ENCODE measurements around the gene NCKAP5.

DNA sequence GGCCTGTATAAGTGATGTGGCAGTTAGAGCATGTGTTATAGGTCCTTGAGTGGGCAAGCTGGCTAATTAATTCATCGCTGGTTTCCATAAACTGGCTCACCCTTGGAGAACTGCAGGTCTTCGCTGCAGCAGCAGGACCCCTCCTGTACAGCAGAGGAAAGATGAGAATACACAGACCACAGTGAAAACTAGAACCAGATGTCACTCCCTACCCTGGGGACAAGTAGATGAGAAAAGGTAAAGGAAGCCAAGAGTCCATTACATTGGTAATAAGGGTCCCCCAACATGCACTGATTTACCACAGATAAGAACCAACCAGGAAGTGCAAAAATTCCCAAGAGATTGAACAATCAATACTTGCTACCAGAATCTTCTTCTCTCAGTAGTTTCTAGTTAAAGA lies 482.6 kb downstream of the NCKAP5 start:
- TF ChIP-seq FOXK2 (conservative IDR thresholded peaks at IDR 0.05 in 1 of 2, IDR thresholded peaks at IDR 0.05 in 1 of 2; ENCODE audit: low read depth in 2 of 2) (no peak), GATA2 (CRISPR knock-in tag; IDR thresholded peaks at IDR 0.05) (no peak), CEBPB (tag; IDR thresholded peaks at IDR 0.05) (no peak), FOXA3 (CRISPR knock-in tag; conservative IDR thresholded peaks at IDR 0.05 in 1 of 2, IDR thresholded peaks at IDR 0.05 in 1 of 2) (no peak), CBX2 (IDR thresholded peaks at IDR 0.05; ENCODE audit: insufficient read depth, low read length, poor library complexity, severe bottlenecking) (no peak), KLF6 (CRISPR knock-in tag; IDR thresholded peaks at IDR 0.05; ENCODE audit: borderline replicate concordance) (no peak), SRSF1 (IDR thresholded peaks at IDR 0.05; ENCODE audit: low read depth, low read length) (no peak), SRF (CRISPR knock-in tag; IDR thresholded peaks at IDR 0.05) (no peak)
- TF ChIP-seq, protein P1, sequence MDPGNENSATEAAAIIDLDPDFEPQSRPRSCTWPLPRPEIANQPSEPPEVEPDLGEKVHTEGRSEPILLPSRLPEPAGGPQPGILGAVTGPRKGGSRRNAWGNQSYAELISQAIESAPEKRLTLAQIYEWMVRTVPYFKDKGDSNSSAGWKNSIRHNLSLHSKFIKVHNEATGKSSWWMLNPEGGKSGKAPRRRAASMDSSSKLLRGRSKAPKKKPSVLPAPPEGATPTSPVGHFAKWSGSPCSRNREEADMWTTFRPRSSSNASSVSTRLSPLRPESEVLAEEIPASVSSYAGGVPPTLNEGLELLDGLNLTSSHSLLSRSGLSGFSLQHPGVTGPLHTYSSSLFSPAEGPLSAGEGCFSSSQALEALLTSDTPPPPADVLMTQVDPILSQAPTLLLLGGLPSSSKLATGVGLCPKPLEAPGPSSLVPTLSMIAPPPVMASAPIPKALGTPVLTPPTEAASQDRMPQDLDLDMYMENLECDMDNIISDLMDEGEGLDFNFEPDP (CRISPR knock-in tag; IDR thresholded peaks at IDR 0.05): no peak
- TF ChIP-seq, protein P2, sequence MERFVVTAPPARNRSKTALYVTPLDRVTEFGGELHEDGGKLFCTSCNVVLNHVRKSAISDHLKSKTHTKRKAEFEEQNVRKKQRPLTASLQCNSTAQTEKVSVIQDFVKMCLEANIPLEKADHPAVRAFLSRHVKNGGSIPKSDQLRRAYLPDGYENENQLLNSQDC (CRISPR knock-in tag; IDR thresholded peaks at IDR 0.05): no peak

Measured in K562 (cell line).